GM21717 (cell line): ENCODE results near the gene LDAH.

Experiments used
- ATAC-seq: cut with Tn5 transposase; IDR thresholded peaks from one replicate; pipeline ENCODE4 v1.9.1; 2021; ENCODE audit warnings: mild to moderate bottlenecking, moderate library complexity; ENCODE audit not compliant: unreplicated experiment

The LDAH gene

GRCh38 chr2:20822535-20823490, at the start of gene LDAH:
TSS of gene LDAH (minus strand) at chr2:20823101. CDS start at chr2:20801463, 21,638 bp downstream.
- ATAC-seq = peak; percentile 82

- peak; percentile 100 for ATAC-seq
Observed at GRCh38 chr2:20868377-20868776, 45.5 kb upstream of the LDAH start.

- ATAC-seq = no peak
Observed at GRCh38 chr2:20862850-20863249, 39.9 kb upstream of the LDAH start.

GRCh38 chr2:20855456-20855855, 32.6 kb upstream of the LDAH start:
- no peak for ATAC-seq

GRCh38 chr2:20852670-20853069, 29.8 kb upstream of the LDAH start:
- ATAC-seq = no peak

GRCh38 chr2:20852139-20852538, 29.2 kb upstream of the LDAH start:
- no peak for ATAC-seq

GRCh38 chr2:20844246-20844645, 21.3 kb upstream of the LDAH start:
- ATAC-seq = no peak

GRCh38 chr2:20839052-20839451, 16.2 kb upstream of the LDAH start:
- ATAC-seq = no peak

GRCh38 chr2:20838016-20838415, 15.1 kb upstream of the LDAH start:
- no peak for ATAC-seq

- no peak for ATAC-seq
Observed at GRCh38 chr2:20836521-20836920, 13.6 kb upstream of the LDAH start.

- ATAC-seq = no peak
Observed at GRCh38 chr2:20834331-20834730, 11.4 kb upstream of the LDAH start.

- ATAC-seq = no peak
Observed at GRCh38 chr2:20832606-20833005, 9.7 kb upstream of the LDAH start.

- no peak for ATAC-seq
Observed at GRCh38 chr2:20829861-20830260, 7.0 kb upstream of the LDAH start.

- no peak for ATAC-seq
Observed at GRCh38 chr2:20823917-20824316, 1.0 kb upstream of the LDAH start.

GRCh38 chr2:20818820-20819219, 4.1 kb downstream of the LDAH start:
- ATAC-seq = no peak

- ATAC-seq = no peak
Observed at GRCh38 chr2:20815216-20815615, 7.7 kb downstream of the LDAH start.

- no peak for ATAC-seq
Observed at GRCh38 chr2:20812779-20813178, 10.1 kb downstream of the LDAH start.

- no peak for ATAC-seq
Observed at GRCh38 chr2:20806286-20806685, 16.6 kb downstream of the LDAH start.

GRCh38 chr2:20803974-20804373, 18.9 kb downstream of the LDAH start:
- no peak for ATAC-seq

GRCh38 chr2:20803226-20803682, 19.6 kb downstream of the LDAH start:
- no peak for ATAC-seq

GRCh38 chr2:20797096-20797495, 25.8 kb downstream of the LDAH start:
- ATAC-seq = peak; percentile 63

- no peak for ATAC-seq
Observed at GRCh38 chr2:20796374-20796791, 26.5 kb downstream of the LDAH start.
